GM12874 (cell line): Measurements from ENCODE around the gene NHEJ1.
A peak's percentile ranks its signal among the peaks of the same experiment; 100 is the strongest.

Experiments
- TF ChIP-seq, protein P1 (sequence below): IDR thresholded peaks from 2 replicates; pipeline ENCODE4 v1.5.1; 2011; ENCODE audit warnings: low read depth, mild to moderate bottlenecking, control low read depth, low read length, moderate library complexity; ENCODE audit not compliant: insufficient read depth

The NHEJ1 gene

DNA sequence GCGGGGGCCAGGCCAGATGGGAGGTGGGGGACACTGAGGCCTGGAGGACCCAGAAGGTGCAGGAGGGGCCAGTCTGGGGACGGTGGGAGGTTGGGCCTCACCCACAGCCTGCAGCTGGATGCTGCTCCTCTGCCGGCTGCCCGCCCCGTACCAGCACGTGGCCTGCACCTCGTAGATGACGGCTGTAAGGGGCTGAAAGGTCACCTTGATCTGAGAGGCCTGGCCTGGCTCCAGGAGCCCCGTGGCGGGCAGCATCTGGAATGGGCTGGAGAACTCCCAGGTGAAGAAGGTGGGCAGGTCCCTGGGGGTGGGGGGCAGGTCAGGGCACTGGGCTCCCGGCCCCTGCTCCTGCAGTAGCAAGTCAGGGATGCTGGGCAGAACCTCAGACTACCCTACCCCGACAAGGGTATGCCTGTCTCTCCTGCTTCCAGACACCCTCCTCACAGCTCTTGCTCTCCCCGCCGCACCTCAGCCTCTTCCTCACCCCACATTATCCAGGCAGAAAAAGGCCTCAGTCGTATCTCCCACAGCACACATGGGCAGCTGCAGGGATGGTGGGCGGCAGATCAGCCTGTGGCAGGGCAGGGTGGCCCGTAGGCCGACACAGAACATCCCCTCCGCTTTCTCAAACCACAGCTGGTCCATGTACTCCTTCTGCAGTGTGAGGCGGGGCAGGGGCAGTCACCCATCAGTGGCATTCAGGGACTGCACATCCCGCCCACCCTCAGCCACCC is 129.4 kb downstream of the NHEJ1 start:
- TF ChIP-seq, protein P1, sequence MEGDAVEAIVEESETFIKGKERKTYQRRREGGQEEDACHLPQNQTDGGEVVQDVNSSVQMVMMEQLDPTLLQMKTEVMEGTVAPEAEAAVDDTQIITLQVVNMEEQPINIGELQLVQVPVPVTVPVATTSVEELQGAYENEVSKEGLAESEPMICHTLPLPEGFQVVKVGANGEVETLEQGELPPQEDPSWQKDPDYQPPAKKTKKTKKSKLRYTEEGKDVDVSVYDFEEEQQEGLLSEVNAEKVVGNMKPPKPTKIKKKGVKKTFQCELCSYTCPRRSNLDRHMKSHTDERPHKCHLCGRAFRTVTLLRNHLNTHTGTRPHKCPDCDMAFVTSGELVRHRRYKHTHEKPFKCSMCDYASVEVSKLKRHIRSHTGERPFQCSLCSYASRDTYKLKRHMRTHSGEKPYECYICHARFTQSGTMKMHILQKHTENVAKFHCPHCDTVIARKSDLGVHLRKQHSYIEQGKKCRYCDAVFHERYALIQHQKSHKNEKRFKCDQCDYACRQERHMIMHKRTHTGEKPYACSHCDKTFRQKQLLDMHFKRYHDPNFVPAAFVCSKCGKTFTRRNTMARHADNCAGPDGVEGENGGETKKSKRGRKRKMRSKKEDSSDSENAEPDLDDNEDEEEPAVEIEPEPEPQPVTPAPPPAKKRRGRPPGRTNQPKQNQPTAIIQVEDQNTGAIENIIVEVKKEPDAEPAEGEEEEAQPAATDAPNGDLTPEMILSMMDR, result no peak

DNA sequence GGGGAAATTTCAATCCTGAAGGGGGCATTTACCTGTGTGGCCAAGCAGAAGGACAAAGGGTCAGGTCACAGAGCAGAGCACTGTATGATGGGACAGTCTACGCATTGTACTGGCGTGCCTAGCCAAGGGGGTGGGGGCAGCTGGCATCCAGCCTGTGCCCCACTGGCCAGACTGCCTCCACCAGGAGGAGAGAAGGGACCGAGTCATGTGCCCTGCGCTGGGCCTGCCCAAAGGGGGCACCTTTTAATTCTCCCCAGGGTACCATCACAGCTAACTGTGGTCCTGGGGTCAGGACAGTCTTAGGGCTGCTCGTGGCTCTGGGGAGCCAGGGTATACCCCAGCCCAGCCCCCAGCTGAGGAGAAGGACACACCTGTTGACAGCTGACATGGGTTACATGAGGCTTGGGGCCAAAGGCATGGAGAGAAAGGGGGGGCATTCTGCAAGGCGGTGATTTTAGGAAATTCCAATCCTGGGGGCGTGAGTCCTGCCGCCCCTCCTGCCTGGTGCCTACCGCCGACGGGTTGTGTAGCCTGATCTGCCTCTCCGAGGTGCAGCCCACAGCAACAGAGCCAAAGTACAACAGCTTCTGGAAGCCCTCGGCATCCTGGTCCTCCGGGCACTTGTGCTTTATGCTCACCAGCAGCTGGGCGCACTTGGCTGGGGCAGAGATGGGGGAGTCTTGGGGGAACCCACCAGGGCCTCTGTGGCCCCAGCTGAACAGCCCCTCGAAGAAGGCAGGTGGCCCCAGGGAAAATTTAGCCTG is 130.3 kb downstream of the NHEJ1 start:
- TF ChIP-seq, protein P1, result no peak

DNA sequence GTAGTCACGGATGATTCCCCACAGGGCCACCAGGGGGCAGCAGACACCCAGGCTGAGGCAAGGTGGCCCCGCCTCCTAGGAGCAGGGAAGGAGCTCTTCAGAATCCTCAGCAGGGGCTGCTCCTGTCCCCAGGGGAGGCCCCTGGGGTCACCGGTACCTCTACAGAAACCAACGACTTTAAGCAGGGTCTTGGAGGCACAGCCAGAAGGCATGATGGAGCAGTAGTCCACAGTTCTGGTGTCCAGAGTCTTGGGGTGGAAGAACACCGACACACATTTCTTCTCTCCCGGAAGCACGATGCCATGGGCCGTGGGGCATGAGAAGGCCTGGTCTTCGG is 130.8 kb downstream of the NHEJ1 start:
- TF ChIP-seq, protein P1, result peak; percentile 96

DNA sequence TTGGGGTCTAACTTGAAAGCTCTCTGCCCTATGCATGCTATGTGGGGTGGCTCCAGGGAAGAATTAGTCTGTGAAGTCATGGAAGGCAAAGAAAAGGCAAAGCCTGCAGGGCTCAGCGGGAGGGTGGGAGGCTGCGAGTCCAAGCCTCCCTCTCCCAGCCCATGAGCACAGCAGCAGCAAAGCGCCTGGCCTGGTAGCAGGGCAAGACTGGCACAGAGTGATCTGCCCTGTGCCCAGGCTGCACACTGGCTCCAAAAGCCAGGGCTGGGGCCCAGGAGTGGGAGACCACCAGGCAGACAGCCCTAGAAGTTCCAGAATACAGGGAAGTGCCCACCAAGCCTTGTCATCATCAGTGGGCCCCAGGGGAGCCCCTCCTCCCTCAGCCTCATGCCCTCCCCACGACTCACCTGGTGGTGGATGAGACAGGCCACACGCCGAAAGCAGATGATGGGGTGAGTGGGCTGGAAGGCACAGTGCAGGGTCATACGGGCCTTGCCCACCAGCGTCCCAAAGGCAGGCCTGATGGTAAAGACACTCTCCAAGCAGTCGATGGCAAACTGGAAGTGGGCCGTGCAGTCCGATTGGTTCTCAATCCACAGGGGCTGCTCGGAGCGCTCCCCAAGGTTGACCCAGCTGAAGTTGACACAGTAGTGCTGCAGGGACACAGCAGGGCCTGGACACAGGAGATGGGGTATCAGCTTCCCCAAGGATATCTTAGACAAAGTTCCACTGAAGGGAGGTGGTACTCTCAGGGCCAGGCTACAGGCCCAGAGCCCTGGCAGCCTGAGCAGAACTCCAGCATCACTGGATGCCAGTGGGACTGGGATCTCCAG is 131.4 kb downstream of the NHEJ1 start:
- TF ChIP-seq, protein P1, result no peak

DNA sequence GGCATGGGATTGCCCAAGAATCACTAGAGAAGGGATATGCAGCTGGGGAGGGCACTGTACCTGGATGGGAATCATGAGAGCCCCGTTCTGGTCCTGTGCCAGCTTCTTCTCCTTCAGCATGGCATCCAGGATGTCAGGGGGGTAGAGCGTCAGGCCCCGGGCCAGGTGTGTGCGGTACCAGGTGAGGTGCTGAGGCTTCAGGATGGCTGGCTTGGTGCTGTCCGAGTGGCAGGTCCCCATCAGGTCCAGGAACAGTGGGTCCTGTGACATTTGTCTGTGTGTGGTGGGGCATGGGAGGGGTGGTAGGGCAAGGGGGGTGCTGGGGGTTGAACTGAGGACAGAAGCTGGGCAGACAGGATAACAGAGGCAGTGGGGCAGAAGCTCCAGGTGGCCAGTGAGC is 132.5 kb downstream of the NHEJ1 start:
- TF ChIP-seq, protein P1, result no peak

DNA sequence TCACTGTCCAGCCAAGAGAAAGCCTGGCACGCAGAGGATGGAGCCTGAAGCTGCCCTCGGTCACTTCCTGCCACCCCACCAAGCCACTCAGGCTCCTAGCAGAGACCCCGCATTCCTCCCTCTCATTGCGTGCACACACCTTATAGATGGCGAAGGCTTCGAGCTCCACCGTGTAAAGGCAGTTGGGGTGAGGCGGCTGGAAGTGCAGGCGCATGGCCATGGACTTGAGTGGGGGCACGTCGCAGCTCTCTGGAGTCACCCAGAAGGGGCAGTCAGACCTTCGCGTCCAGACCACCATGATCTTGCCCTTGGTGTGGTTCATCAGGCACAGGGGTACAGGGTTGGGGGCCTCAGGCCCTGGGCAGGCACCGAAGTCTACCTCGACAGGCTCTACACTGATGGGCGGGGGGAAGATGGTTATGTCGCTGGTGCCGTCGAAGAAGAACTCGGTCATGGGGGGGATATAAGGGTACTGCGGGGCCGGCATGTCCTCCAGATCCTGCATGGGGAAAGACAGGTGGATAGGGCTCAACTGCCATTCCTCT is 133.0 kb downstream of the NHEJ1 start:
- TF ChIP-seq, protein P1, result no peak

DNA sequence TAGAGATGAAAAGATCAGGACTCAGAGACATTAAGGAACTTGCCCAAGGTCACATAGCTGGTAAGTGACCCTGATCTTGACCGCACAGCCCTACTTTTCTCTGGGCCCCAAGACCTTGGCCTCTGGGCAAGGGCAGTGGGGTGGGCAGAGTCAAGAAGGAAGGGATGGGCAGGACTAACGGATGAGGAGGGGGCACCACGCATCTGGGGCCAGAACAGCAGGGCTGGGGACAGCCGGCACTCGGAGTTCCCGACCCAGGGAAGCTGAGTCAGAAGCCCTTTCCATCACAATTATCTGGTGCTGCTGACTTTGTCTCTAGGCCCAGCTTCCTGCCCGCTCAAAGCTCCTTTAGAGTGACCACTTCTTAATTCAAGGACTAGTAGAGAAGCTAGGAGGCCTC is 133.7 kb downstream of the NHEJ1 start:
- TF ChIP-seq, protein P1, result no peak
